Astrocyte (in vitro differentiated cells and primary cell): ENCODE measurements around the gene ZNF552. TPM values are rescaled to one million over a fixed set of nuclear protein-coding genes. Genes with fewer than 3 reads are reported as not detected.
"Not testable (repeated sequence)": the region's sequence is repeated elsewhere in the genome, so short reads cannot be mapped to it uniquely, and the experiment has no call there.

Experiments
- DNase-seq: peaks from one replicate; pipeline ENCODE4 v3.0.0-alpha.2; 2010; ENCODE audit warnings: low read depth
- FAIRE-seq: peaks from 2 replicates; lab custom pipeline; 2011; peaks lifted over from hg19 to GRCh38; lab: Jason Lieb, UNC
- H2AFZ ChIP-seq: 2 replicates; pipeline ENCODE4 v1.6.0; 2012; ENCODE audit warnings: low read depth, low read length, inconsistent platforms
- H3K27ac ChIP-seq: 2 replicates; pipeline ENCODE4 v1.5.1; 2011; ENCODE audit warnings: low read depth, low read length, inconsistent platforms
- H3K27me3 ChIP-seq: 2 replicates; pipeline ENCODE4 v1.6.0; 2011; ENCODE audit warnings: low read length, inconsistent platforms; ENCODE audit not compliant: insufficient read depth
- H3K36me3 ChIP-seq: 2 replicates; pipeline ENCODE4 v1.5.1; 2011; ENCODE audit warnings: low read length, inconsistent platforms; ENCODE audit not compliant: insufficient read depth
- H3K4me1 ChIP-seq: 2 replicates; pipeline ENCODE4 v1.5.1; 2011; ENCODE audit warnings: low read length, inconsistent platforms; ENCODE audit not compliant: insufficient read depth
- H3K4me2 ChIP-seq: 2 replicates; pipeline ENCODE4 v1.6.0; 2012; ENCODE audit warnings: low read length, inconsistent platforms
- H3K4me3 ChIP-seq: 2 replicates; pipeline ENCODE4 v1.5.1; 2011; ENCODE audit warnings: low read depth, mild to moderate bottlenecking, low read length, inconsistent platforms; ENCODE audit not compliant: insufficient read depth
- H3K79me2 ChIP-seq: 2 replicates; pipeline ENCODE4 v1.6.0; 2012; ENCODE audit warnings: mild to moderate bottlenecking, low read length, inconsistent platforms; ENCODE audit not compliant: insufficient read depth
- H3K9ac ChIP-seq: 2 replicates; pipeline ENCODE4 v1.6.0; 2012; ENCODE audit warnings: mild to moderate bottlenecking, low read length, inconsistent platforms
- H3K9me3 ChIP-seq: 2 replicates; pipeline ENCODE4 v1.5.1; 2012; ENCODE audit warnings: low read depth, mild to moderate bottlenecking, low read length, inconsistent platforms; ENCODE audit not compliant: insufficient read depth
- H4K20me1 ChIP-seq: 2 replicates; pipeline ENCODE4 v1.6.0; 2012; ENCODE audit warnings: low read length, inconsistent platforms; ENCODE audit not compliant: insufficient read depth
- H3K27ac Mint-ChIP-seq: one replicate; pipeline ENCODE4 v1.8.0; 2021; ENCODE audit warnings: mild to moderate bottlenecking, mixed read lengths; ENCODE audit not compliant: unreplicated experiment
- H3K27me3 Mint-ChIP-seq: one replicate; pipeline ENCODE4 v1.8.0; 2021; ENCODE audit warnings: low read depth, mixed read lengths; ENCODE audit not compliant: unreplicated experiment
- H3K36me3 Mint-ChIP-seq: one replicate; pipeline ENCODE4 v1.8.0; 2021; ENCODE audit warnings: low read depth, mixed read lengths; ENCODE audit not compliant: unreplicated experiment
- H3K4me1 Mint-ChIP-seq: one replicate; pipeline ENCODE4 v1.8.0; 2021; ENCODE audit warnings: low read depth, mixed read lengths; ENCODE audit not compliant: unreplicated experiment
- H3K4me3 Mint-ChIP-seq: one replicate; pipeline ENCODE4 v1.8.0; 2021; ENCODE audit warnings: mild to moderate bottlenecking, moderate library complexity, mixed read lengths; ENCODE audit not compliant: unreplicated experiment
- H3K9me3 Mint-ChIP-seq: one replicate; pipeline ENCODE4 v1.8.0; 2021; ENCODE audit warnings: mild to moderate bottlenecking, mixed read lengths; ENCODE audit not compliant: unreplicated experiment
- EZH2 ChIP-seq: IDR thresholded peaks from 2 replicates; pipeline ENCODE4 v1.6.1; 2012; ENCODE audit warnings: mild to moderate bottlenecking, low read length, inconsistent platforms; ENCODE audit not compliant: insufficient read depth
- total RNA-seq: library from RNA; stranded (reverse); gene quantifications from 2 replicates; pipeline ENCODE4 v1.2.1, GENCODE V29; 2021
- TF ChIP-seq, protein P1 (sequence below): IDR thresholded peaks from 2 replicates; pipeline ENCODE4 v1.5.1; 2011; ENCODE audit warnings: low read depth, mild to moderate bottlenecking, inconsistent platforms, low read length, moderate library complexity; ENCODE audit not compliant: insufficient read depth

ZNF552 gene
- total RNA-seq, 1 donor from 2014 or later, result 9.6 TPM

DNA sequence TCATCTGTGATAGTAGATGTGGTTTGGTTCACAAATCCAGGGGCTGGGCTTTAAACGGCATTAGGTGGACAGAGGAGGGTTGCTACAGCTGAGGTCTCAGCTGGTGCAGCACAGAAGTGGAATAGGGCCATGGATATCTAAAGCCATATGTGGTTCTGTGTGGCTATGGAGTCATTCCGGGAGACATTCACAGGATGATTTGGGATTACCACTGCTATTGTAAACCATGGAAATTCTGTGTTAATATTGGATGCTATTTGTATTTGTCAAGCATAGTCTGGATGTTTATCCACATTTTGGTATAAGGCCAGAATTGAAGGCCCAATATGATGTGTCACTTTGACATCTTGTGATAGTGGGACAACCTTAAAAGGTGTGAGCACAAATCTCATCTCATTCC, 8.4 kb upstream of the ZNF552 start:
- H3K27ac ChIP-seq, DNase-seq, H3K4me3 Mint-ChIP-seq: not testable (repeated sequence)

DNA sequence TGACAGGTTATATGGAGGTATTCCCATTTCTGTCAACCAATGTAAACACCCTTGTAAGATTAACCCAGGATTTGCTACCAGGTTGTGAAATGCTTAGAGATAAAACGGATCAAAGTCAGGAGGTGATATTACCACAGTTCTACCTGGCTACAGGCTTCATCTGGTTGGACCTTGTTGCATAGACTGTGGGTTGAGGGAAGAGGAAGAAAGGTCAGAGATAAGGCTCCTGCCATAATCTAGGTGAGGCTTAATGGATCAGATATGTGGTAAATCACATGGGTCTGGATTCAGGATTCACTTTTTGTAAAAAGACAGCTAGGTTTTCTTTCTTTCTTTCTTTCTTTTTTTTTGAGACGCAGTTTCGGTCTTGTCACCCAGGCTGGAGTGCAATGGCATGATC, 6.8 kb upstream of the ZNF552 start:
- not testable (repeated sequence) for H3K4me3 ChIP-seq, H3K4me2 ChIP-seq, H3K9me3 Mint-ChIP-seq, H3K9me3 ChIP-seq, H3K4me3 Mint-ChIP-seq, H2AFZ ChIP-seq, H3K36me3 ChIP-seq, H3K9ac ChIP-seq, H3K27ac Mint-ChIP-seq, H3K4me1 ChIP-seq, H3K27me3 ChIP-seq, H3K27ac ChIP-seq, DNase-seq, H3K27me3 Mint-ChIP-seq, FAIRE-seq
- Mint-ChIP-seq H3K36me3 (peaks cover 14% of the 10 kb centered on the region), H3K4me1 (peaks cover 22% of the 10 kb centered on the region)
- peaks cover 72% of the 10 kb centered on the region for H3K79me2 ChIP-seq
- peaks cover 36% of the 10 kb centered on the region for H4K20me1 ChIP-seq

More for the DNA sequence above, 8.4 kb upstream of the ZNF552 start:
- H3K36me3 ChIP-seq, H3K4me3 ChIP-seq, H3K9me3 Mint-ChIP-seq, FAIRE-seq, H3K9me3 ChIP-seq, H3K4me2 ChIP-seq, H3K27me3 ChIP-seq, H3K9ac ChIP-seq, H3K27ac Mint-ChIP-seq, H2AFZ ChIP-seq, H3K27me3 Mint-ChIP-seq, H3K4me1 ChIP-seq: not testable (repeated sequence)
- H3K4me1 Mint-ChIP-seq, result peaks cover 22% of the 10 kb centered on the region
- H3K36me3 Mint-ChIP-seq, result peaks cover 14% of the 10 kb centered on the region
- peaks cover 44% of the 10 kb centered on the region for H4K20me1 ChIP-seq
- H3K79me2 ChIP-seq, result peaks cover 84% of the 10 kb centered on the region

DNA sequence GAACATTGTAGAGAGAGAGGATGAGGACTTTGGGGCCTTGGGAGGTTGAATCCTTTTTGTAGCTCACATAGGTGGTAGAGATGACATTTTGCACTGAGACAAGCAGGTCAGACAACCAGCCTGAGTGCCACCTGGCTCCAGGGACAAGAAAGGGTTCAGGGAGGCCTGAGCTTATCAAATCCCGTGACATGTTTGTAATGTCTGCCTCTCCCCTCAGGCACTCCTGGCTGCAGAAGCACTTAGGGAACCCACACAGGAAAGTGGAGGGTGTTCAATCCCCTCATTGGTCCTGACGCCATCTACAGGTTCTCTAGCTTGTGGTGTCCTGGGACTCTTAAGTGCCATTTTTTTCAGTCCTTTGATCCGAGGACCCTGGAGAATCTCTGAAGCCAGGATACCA, 6.4 kb upstream of the ZNF552 start:
- H3K36me3 Mint-ChIP-seq, result peaks cover 11% of the 10 kb centered on the region
- not testable (repeated sequence) for H3K36me3 ChIP-seq, H3K9me3 ChIP-seq, FAIRE-seq, H3K9ac ChIP-seq, H3K9me3 Mint-ChIP-seq, DNase-seq, H3K27me3 ChIP-seq, H3K4me1 ChIP-seq, H3K27me3 Mint-ChIP-seq, H3K27ac Mint-ChIP-seq, H2AFZ ChIP-seq, H3K27ac ChIP-seq
- H3K4me1 Mint-ChIP-seq, result peaks cover 22% of the 10 kb centered on the region
- Histone ChIP-seq H4K20me1 (peaks cover 32% of the 10 kb centered on the region), H3K79me2 (peaks cover 68% of the 10 kb centered on the region), H3K4me2 (peak overlapping the region; percentile 94), H3K4me3 (peak overlapping the region; percentile 97)
- peak overlapping the region; percentile 98 for H3K4me3 Mint-ChIP-seq

DNA sequence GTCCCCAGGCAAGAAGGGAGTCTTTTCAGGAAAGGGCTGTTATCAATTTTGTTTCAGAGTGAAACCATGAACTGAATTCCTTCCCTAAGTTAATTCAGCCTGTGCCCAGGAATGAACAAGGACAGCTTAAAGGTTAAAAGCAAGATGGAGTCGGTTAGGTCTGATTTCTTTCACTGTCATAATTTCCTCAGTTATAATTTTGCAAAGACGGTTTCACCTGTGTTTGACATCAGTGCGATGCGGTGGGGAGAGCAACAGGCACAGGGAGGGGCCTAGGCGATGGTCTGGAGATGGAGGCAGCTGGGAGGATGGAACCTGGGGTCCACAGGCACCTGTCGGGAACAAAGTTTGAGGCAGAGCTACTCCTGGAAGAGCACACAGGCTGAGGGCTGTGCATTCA, 5.9 kb upstream of the ZNF552 start:
- DNase-seq, result no peak
- H2AFZ ChIP-seq, result no peak overlapping the region
- H4K20me1 ChIP-seq, result peaks cover 27% of the 10 kb centered on the region
- peak overlapping the region; percentile 97 for H3K4me3 ChIP-seq
- peaks cover 5% of the 10 kb centered on the region for H3K36me3 ChIP-seq
- peak overlapping the region; percentile 98 for H3K4me3 Mint-ChIP-seq
- H3K27me3 Mint-ChIP-seq, result no peaks in the 10 kb centered on the region
- peak overlapping the region; percentile 94 for H3K4me2 ChIP-seq
- FAIRE-seq, result no peak
- peaks cover 5% of the 10 kb centered on the region for H3K4me1 ChIP-seq
- peaks cover 20% of the 10 kb centered on the region for H3K4me1 Mint-ChIP-seq
- H3K27ac Mint-ChIP-seq, result peak overlapping the region; percentile 21
- H3K27ac ChIP-seq, result peak overlapping the region; percentile 84
- peaks cover 63% of the 10 kb centered on the region for H3K79me2 ChIP-seq
- H3K27me3 ChIP-seq, result no peaks in the 10 kb centered on the region
- no peaks in the 10 kb centered on the region for H3K9me3 Mint-ChIP-seq
- peaks cover 9% of the 10 kb centered on the region for H3K36me3 Mint-ChIP-seq
- no peaks in the 10 kb centered on the region for H3K9me3 ChIP-seq
- H3K9ac ChIP-seq, result peak overlapping the region; percentile 99
- TF ChIP-seq, protein P1, sequence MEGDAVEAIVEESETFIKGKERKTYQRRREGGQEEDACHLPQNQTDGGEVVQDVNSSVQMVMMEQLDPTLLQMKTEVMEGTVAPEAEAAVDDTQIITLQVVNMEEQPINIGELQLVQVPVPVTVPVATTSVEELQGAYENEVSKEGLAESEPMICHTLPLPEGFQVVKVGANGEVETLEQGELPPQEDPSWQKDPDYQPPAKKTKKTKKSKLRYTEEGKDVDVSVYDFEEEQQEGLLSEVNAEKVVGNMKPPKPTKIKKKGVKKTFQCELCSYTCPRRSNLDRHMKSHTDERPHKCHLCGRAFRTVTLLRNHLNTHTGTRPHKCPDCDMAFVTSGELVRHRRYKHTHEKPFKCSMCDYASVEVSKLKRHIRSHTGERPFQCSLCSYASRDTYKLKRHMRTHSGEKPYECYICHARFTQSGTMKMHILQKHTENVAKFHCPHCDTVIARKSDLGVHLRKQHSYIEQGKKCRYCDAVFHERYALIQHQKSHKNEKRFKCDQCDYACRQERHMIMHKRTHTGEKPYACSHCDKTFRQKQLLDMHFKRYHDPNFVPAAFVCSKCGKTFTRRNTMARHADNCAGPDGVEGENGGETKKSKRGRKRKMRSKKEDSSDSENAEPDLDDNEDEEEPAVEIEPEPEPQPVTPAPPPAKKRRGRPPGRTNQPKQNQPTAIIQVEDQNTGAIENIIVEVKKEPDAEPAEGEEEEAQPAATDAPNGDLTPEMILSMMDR, result no peak
- no peak for TF ChIP-seq EZH2
